Measurements from ENCODE around the gene CHRM2.

GRCh38 chr7:136910771-136911170 lies 42.3 kb downstream of the CHRM2 start:
- TF ChIP-seq EP300 (IDR thresholded peaks at IDR 0.05; ENCODE audit: borderline replicate concordance) (no peak), TCF12 (IDR thresholded peaks at IDR 0.05; ENCODE audit: low read depth) (no peak), MAX (IDR thresholded peaks at IDR 0.05) (no peak), TAF1 (IDR thresholded peaks at IDR 0.05; ENCODE audit: low read depth) (no peak), NFIC (IDR thresholded peaks at IDR 0.05) (no peak), RAD21 (IDR thresholded peaks at IDR 0.05; ENCODE audit: low read depth) (no peak), FOXM1 (IDR thresholded peaks at IDR 0.05; ENCODE audit: borderline replicate concordance, low read depth) (no peak), ZBTB7A (IDR thresholded peaks at IDR 0.05; ENCODE audit: low read depth) (no peak)

Measured in Ishikawa (cell line).